ENCODE results near the gene PIK3CD. TPM values are rescaled to one million over a fixed set of nuclear protein-coding genes. Genes with fewer than 3 reads are reported as not detected.

The PIK3CD gene
- total and polyA plus RNA-seq, 2 of the 4 experiments (the other 2 are of a cell fraction), result 5.0 to 12.1 TPM

- Histone ChIP-seq H3K18ac (ENCODE audit: low read depth, low read length) (no peak overlapping the region), H3K4me3 (ENCODE audit: insufficient read depth, low read depth, low read length) (no peak overlapping the region), H4K5ac (ENCODE audit: low read depth, low read length) (no peak overlapping the region), H2BK15ac (ENCODE audit: low read depth, low read length) (no peak overlapping the region), H2BK5ac (ENCODE audit: low read depth, low read length, poor library complexity, severe bottlenecking) (no peak overlapping the region), H2BK20ac (ENCODE audit: low read depth, low read length) (no peak overlapping the region), H3K27me3 (ENCODE audit: control insufficient read depth, insufficient read depth, low read length) (no peaks in the 10 kb centered on the region), H2AK9ac (replicated peaks; ENCODE audit: low read depth, low read length, poor library complexity) (no peak overlapping the region), H4K8ac (ENCODE audit: low read depth in 2 of 2, low read length in 2 of 2) (no peak overlapping the region), H4K91ac (ENCODE audit: insufficient read depth, low read depth, low read length) (no peak overlapping the region), H3K4me1 (ENCODE audit: control insufficient read depth, insufficient read depth, low read length) (no peaks in the 10 kb centered on the region), H3K4ac (ENCODE audit: low read depth, low read length) (no peak overlapping the region), H2BK120ac (ENCODE audit: low read depth, low read length) (no peak overlapping the region), H3K4me2 (ENCODE audit: low read depth, low read length) (no peak overlapping the region), H3K56ac (ENCODE audit: extremely low read depth, insufficient read depth, low read length) (no peak overlapping the region), H3K23ac (ENCODE audit: low read depth, low read length) (no peak overlapping the region), H3K36me3 (ENCODE audit: control insufficient read depth, insufficient read depth, low read length) (peaks cover 78% of the 10 kb centered on the region), H3K27ac (ENCODE audit: insufficient read depth, low read length) (no peak overlapping the region), H3K9me3 (ENCODE audit: control insufficient read depth, insufficient read depth, low read length) (no peaks in the 10 kb centered on the region), H4K20me1 (ENCODE audit: insufficient read depth, low read length) (peaks cover 4% of the 10 kb centered on the region; the same call in 1 of the 2 replicates), H3K9ac (ENCODE audit: low read depth, low read length) (no peak overlapping the region), H2AK5ac (ENCODE audit: low read depth, low read length) (no peak overlapping the region), H3K14ac (replicated peaks; ENCODE audit: low read depth, low read length) (no peak overlapping the region), H2AFZ (replicated peaks; ENCODE audit: low read length, poor library complexity) (no peak overlapping the region), H3K9me1 (ENCODE audit: insufficient read depth, low read length) (no peaks in the 10 kb centered on the region; the same call in 1 of the 2 replicates), H3K79me1 (ENCODE audit: low read depth in 1 of 2, low read length in 2 of 2) (0 out of 4 replicates have a peak, but pooled peaks cover 0 to 6% of the 10 kb centered on the region in 2 experiments)
- POLR2A ChIA-PET (ENCODE audit: unreplicated experiment), result no interaction called here
- BruUV-seq (replicated peaks), result no TSS peak
- TF ChIP-seq SMC3 (IDR thresholded peaks at IDR 0.05; ENCODE audit: low read depth, low read length) (no peak), BHLHE40 (IDR thresholded peaks at IDR 0.05; ENCODE audit: low read depth, low read length) (no peak), MAZ (IDR thresholded peaks at IDR 0.05; ENCODE audit: borderline replicate concordance, low read depth, low read length) (no peak), CHD1 (IDR thresholded peaks at IDR 0.05; ENCODE audit: low read depth, low read length) (no peak), FOS (IDR thresholded peaks at IDR 0.05; ENCODE audit: low read depth, low read length) (no peak), CTCF (conservative IDR thresholded peaks at IDR 0.05; ENCODE audit: low read depth, low read length) (no peak), RAD21 (IDR thresholded peaks at IDR 0.05; ENCODE audit: low read length) (no peak), RCOR1 (IDR thresholded peaks at IDR 0.05; ENCODE audit: insufficient replicate concordance, low read length) (no peak), RFX5 (IDR thresholded peaks at IDR 0.05; ENCODE audit: low read depth, low read length) (no peak), NFE2L2 (IDR thresholded peaks at IDR 0.05; ENCODE audit: low read depth, low read length) (no peak), MXI1 (IDR thresholded peaks at IDR 0.05; ENCODE audit: borderline replicate concordance, low read depth, low read length) (no peak), USF2 (IDR thresholded peaks at IDR 0.05; ENCODE audit: low read depth, low read length) (no peak), ELK1 (IDR thresholded peaks at IDR 0.05; ENCODE audit: borderline replicate concordance, low read depth, low read length) (no peak), MAFK (IDR thresholded peaks at IDR 0.05; ENCODE audit: low read depth, low read length) (no peak), POLR2A (IDR thresholded peaks at IDR 0.05; ENCODE audit: low read depth, low read length) (no peak), CEBPB (IDR thresholded peaks at IDR 0.05; ENCODE audit: low read depth, low read length) (no peak)
- dilution Hi-C loops (cut with HindIII; ENCODE audit: low sequenced_read_pairs, unreplicated experiment) (no loop called here), in situ Hi-C loops (cut with MboI; ENCODE audit: low sequenced_read_pairs) (no loop called here), intact Hi-C loops (cut with micrococcal nuclease) (no loop called here)
- 96% methylated on average over 5 of the region's 9 CpGs; no CpG with 5 or more reads in 1 of the 2 experiments for WGBS, 2 experiments (ENCODE audit: extremely low coverage in 2 of 2, insufficient read length in 1 of 2)
- DNase-seq (no peak), ATAC-seq (ENCODE audit: low read depth) (no peak)
- CTCF ChIA-PET, result no interaction called here
Observed at GRCh38 chr1:9737057-9737456, 85.5 kb downstream of the PIK3CD start.

Data from IMR-90 (cell line).